GM19328 (cell line): Measurements from ENCODE around the gene ZFPL1.

Experiments
- ATAC-seq: cut with Tn5 transposase; IDR thresholded peaks from one replicate; pipeline ENCODE4 v1.9.1; 2021; ENCODE audit warnings: mild to moderate bottlenecking, moderate library complexity; ENCODE audit not compliant: unreplicated experiment

ZFPL1 gene

DNA sequence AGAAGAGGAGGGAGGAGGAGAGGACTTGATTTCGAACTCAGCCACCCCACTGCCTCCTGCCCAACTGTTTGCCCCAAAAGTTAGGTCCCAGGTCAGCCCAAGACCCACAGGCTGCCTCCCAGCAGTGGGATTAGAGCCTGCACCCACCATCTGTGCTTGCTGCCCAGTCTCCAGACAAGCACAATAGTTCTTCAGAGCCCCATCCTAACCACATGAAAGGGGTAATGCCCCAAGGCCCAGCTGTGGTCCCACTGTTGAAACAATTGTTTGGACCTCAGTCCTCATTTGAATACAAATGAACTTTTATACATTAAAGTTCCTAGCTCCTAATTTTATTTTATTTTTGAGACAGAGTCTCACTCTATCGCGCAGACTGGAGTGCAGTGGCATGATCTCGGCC, 6.6 kb downstream of the ZFPL1 start:
- ATAC-seq, result no peak

DNA sequence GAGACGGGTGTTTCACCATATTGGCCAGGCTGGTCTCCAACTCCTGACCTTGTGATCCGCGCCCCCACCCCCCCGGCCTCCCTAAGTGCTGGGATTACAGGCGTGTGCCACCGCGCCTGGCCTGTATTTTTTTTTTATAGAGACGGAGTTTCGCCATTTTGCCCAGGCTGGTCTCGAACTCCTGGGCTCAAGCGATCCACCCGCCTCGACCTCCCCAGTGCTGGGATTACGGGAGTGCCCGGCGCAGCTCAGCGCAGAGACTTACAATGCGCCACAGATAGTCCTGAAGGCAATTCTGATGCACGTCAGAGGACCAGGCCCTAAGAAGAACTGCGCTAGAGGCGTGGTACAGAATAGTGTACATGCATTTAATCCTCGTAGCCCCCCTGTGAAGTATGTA, 11.4 kb downstream of the ZFPL1 start:
- no peak for ATAC-seq

DNA sequence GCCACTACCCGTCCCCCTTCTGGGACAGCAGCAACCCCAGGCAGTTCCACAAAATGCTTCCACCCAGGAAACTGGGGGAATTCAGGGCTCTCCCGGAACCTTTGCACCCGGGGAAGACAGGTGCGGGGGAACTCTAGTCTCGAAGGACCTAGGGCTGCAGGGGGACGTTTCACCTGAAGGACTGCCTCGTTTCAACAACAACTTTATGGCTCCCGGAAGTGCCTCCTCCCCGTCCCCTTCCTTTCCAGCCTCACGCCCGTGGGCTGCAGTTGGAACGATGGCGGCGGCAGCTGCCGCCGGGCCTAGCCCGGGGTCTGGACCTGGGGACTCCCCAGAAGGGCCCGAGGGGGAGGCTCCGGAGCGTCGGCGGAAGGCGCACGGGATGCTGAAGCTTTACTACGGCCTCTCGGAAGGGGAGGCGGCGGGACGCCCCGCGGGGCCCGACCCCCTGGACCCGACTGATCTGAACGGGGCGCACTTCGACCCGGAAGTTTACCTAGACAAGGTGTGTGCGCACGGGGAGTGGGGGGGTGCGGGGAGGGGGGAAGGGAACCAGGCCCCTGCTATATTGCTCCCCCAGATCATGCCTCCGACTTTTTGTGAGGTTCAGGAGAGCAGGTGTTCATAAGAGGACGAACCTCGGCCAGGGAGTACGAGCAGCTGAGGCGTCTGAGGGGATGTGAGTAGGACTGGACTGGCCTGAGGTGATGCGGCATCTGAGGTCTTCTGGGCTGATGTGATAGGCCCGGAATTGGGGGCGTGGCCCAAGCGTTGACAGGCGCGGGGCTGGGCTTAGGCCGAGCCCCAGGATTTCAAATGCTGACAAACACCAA, 12.2 kb downstream of the ZFPL1 start, which contains the start of gene VPS51:
TSS of gene VPS51 (plus strand) at position 241 of the 833 bp plus-strand sequence. CDS start at position 278, 37 bp downstream.
- peak; percentile 71 for ATAC-seq

- ATAC-seq, result no peak
Measured at GRCh38 chr11:65096926-65097325, 12.9 kb downstream of the ZFPL1 start.

DNA sequence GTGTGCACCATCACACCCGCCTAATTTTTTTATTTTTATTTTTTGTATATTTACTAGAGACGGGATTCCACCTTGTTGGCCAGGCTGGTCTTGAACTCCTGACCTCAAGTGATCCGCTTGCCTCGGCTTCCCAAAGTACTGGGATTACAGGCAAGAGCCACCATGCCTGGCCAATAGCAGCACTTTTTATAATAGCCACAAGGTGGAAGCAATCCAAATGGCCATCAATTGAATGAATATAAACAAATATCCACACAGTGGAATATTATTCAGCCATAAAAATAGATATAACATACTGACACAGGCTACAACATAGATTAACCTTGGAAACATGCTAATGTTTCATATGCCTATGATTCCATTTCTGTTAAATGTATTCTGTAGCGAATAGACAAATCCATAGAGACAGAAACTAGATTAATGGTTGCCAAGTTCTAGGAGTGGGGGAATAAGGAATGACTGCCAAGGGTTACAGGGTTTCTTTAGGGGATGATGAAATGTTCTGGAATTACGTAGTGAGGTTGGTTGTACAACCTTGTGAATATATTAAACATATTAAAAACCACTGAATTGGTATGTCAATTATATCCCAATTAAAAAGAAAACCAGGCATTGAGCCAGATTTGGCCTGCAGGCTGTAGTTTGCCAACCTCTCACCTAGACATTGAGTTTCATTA, 16.8 kb downstream of the ZFPL1 start:
- no peak for ATAC-seq

DNA sequence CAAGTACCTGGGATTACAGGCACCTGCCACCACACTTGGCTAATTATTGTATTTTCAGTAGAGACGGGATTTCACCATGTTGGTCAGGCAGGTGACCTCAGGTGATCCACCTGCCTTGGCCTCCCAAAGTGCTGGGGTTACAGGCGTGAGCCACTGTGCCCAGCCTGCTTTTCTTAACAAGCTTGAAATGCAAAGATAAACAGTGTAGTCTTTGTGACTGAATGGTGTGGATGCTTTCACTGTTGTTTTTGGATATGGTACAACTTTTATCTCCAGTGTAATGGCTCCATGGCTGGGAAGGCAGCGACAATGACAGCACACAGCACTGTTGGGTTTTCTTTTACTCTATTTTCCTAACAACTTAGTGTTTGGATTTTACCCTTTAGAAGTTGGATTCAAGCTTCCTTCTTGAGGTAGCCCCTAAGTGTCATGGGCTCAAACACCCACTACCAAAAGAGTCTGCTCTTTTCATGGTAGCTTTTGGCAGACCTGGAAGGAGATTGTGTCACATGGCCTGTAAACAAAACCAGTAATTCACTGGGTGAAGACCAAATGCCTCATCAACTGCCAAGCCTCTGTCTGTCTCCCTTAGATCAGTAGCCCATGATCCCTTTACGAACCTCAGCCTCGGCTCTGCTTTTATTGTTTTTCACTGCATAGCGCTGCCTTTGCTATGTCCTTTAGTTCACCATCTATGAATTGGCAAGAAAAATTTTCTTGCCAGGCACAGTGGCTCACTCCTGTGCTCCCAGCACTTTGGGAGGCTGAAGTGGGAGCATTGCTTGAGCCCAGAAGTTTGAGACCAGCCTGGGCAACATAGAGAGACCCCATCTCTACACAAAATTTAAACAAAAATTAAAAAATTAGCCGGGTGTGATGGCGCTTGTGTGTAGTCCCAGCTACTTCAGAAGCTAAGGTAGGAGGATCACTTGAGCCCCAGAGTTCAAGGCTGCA, 18.4 kb downstream of the ZFPL1 start:
- no peak for ATAC-seq

GRCh38 chr11:65103476-65103875, 19.5 kb downstream of the ZFPL1 start:
- no peak for ATAC-seq

- ATAC-seq, result no peak
Measured at GRCh38 chr11:65104628-65105027, 20.6 kb downstream of the ZFPL1 start.

DNA sequence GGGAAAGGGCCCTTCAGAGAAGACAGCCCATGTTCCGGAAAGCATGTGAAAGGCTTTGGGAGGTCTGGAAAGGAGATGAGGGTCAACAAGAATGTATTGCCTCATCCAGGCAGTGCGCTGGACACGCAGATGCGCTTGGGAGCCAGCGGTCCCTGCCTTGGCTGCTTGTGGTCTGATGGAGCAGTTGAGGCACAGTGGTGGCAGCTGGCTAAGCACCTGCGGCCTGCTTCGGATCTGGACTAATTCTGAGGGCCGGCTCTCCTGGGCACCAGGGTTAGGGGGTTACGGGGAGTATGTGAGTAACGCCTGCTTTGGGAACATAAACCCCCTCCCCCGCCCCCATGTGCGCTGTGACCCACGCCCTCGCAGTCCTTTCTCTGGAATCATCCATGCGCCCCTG, 23.1 kb downstream of the ZFPL1 start:
- no peak for ATAC-seq

DNA sequence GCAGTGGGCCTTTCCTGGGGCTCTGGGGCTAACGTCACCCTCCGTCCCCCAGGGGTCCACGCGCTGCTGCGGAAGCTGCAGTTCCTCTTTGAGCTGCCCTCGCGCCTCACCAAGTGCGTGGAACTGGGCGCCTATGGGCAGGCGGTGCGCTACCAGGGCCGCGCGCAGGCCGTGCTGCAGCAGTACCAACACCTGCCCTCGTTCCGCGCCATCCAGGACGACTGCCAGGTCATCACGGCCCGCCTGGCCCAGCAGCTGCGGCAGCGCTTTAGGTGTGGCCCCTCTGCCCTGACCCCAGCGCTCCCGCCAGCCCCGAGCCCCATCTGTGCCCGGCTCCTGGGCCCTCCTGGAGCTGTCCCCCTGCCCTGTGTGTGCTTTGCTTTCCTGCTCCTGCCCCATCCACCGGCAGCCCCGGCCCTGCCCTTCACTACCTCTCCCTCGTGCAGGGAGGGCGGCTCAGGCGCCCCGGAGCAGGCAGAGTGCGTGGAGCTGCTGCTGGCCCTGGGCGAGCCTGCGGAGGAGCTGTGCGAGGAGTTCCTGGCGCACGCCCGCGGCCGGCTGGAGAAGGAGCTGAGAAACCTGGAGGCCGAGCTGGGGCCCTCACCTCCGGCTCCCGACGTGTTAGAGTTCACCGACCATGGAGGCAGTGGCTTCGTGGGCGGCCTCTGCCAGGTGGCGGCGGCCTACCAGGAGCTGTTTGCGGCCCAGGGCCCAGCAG, 23.9 kb downstream of the ZFPL1 start:
- ATAC-seq, result no peak

- no peak for ATAC-seq
Measured at GRCh38 chr11:65108469-65109123, 24.6 kb downstream of the ZFPL1 start.

DNA sequence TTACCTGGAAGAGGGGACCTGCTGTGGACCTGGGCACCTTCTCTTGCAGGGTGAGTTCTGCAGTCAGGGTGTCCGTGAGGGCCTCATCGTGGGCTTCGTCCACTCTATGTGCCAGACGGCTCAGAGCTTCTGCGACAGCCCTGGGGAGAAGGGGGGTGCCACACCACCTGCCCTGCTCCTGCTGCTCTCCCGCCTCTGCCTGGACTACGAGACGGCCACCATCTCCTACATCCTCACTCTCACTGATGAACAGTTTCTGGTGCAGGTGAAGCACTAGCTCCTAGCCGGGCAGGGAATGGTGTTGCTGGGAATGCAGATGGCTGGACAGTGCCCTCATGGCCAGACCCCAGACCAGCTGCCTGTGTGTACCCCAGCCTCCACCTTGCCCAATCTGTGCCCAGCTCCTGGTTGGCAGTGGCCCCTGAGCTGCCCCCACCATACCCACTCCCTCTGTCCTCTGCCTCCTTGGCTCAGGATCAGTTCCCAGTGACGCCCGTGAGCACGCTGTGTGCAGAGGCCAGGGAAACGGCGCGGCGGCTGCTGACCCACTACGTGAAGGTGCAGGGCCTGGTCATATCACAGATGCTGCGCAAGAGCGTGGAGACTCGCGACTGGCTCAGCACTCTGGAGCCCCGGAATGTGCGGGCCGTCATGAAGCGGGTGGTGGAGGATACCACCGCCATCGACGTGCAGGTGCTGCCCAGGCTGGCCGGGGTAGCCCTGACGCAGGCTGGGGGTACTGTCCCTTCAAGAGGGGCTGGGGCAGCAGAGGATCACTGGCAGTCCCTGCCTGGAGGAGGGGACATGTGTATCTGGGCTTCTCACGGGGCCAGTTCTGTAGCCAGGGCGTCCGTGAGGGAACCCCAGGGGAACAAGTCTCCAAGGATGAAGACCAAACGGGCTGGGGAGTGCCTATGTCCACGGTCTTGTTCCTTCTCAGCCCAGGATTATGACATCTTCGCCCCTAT, 25.5 kb downstream of the ZFPL1 start:
- no peak for ATAC-seq

- no peak for ATAC-seq
Measured at GRCh38 chr11:65110354-65110861, 26.4 kb downstream of the ZFPL1 start.

DNA sequence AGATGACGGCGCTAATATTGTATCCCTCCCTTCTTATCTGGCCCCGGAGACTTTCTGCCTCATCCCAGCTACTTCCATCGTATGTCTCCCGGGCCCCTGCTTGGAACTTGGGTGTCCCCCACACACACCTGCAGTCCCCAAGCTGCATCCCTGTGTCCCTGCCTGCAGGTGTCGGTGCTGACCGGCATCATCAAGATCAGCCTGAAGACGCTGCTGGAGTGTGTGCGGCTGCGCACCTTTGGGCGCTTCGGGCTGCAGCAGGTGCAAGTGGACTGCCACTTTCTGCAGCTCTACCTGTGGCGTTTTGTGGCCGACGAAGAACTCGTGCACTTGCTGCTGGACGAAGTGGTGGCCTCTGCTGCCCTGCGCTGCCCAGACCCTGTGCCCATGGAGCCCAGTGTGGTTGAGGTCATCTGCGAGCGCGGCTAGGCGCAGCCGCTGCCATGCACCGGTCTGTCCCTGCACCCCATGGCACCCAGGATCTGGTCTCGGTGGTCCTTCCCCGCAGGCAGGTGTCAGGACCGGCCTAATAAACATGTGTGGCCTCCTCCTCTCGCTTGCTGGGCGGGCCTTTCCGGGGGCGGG, 27.2 kb downstream of the ZFPL1 start:
- no peak for ATAC-seq

DNA sequence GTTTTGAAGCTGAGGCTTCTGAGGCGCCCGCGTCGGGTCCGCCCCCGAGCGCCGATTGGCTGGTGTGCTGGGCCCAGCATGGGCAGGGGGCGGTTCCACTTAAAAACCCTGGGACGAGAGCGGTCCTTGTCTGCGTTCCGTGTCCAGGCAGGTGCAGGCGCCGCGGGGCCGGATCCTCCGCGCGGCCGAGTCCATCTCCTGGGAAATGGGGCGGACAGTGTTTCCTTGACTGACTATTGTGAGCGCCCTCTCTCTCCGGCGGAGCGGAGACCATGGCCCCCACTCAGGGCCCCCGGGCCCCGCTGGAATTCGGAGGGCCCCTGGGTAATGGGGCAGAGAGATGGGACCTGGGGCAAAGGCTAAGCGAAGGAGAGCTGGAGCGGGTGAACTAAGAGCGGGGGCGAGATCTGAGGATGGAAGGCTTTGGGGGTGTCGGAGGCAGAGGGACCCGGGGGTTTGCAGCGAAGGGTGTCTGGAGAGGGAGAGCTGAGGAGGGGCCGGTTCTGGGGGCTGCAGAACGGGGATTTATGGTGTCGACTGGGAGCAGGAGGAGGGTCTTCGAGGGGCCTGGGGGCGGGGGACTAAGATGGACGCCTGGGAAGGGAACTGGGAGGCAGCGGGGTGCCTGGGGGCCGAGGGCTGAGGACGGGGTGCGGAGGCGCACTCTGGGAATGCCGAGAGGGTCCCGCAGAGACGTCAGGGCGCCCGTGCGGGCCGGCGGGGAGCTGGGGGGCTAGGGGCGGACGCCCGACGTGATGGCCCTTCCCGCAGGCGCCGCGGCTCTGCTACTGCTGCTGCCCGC, 27.9 kb downstream of the ZFPL1 start, which contains the start of gene TM7SF2:
TSS of gene TM7SF2 (plus strand) at position 129 of the 802 bp plus-strand sequence. CDS start at position 273, 144 bp downstream.
- ATAC-seq, result peak; percentile 57

GRCh38 chr11:65112546-65113360, 28.7 kb downstream of the ZFPL1 start:
- no peak for ATAC-seq
